Mesodermal cell (in vitro differentiated cells): ENCODE data around the gene COQ4.

Experiments
- H3K27ac ChIP-seq: 2 replicates; pipeline ENCODE4 v1.7.0; 2013; ENCODE audit warnings: mild to moderate bottlenecking, low read depth, low read length, moderate library complexity; ENCODE audit not compliant: severe bottlenecking
- H3K36me3 ChIP-seq: 2 replicates; pipeline ENCODE4 v1.7.1; 2013; ENCODE audit warnings: mild to moderate bottlenecking, low read length, moderate library complexity; ENCODE audit not compliant: control insufficient read depth, insufficient read depth
- H3K4me1 ChIP-seq: one replicate; pipeline ENCODE4 v1.7.1; 2013; ENCODE audit warnings: mild to moderate bottlenecking, low read length; ENCODE audit not compliant: insufficient read depth, control insufficient read depth, poor library complexity, severe bottlenecking
- H3K4me3 ChIP-seq: 2 replicates; pipeline ENCODE4 v1.7.0; 2013; ENCODE audit warnings: low read length, control low read depth, mild to moderate bottlenecking; ENCODE audit not compliant: insufficient read depth, poor library complexity, severe bottlenecking; ENCODE audit errors: extremely low read depth
- H3K9me3 ChIP-seq: 2 replicates; pipeline ENCODE4 v1.7.1; 2013; ENCODE audit warnings: mild to moderate bottlenecking, low read length, moderate library complexity; ENCODE audit not compliant: control insufficient read depth
- WGBS, 2 experiments: methylation state at CpG; one replicate each; pipeline ENCODE4 v1.1.5; 2013; ENCODE audit warnings: missing lambda C conversion rate in 2 of 2; ENCODE audit not compliant: insufficient coverage in 2 of 2; 5-methylcytosine and 5-hydroxymethylcytosine counted together

The COQ4 gene

GRCh38 chr9:128285033-128285784 is 37.4 kb upstream of the COQ4 start:
- Histone ChIP-seq H3K36me3 (peaks cover 32% of the 10 kb centered on the region), H3K4me3 (no peak overlapping the region), H3K9me3 (no peaks in the 10 kb centered on the region), H3K27ac (no peak overlapping the region), H3K4me1 (no peaks in the 10 kb centered on the region)
- whole genome bisulfite sequencing, 2 experiments = 94 to 95% methylated on average over 12 of the region's 12 CpGs

- WGBS, 2 experiments = 100% methylated on average over 4 of the region's 6 CpGs
- Histone ChIP-seq H3K9me3 (no peaks in the 10 kb centered on the region), H3K4me1 (no peaks in the 10 kb centered on the region), H3K36me3 (peaks cover 32% of the 10 kb centered on the region), H3K4me3 (no peak overlapping the region), H3K27ac (no peak overlapping the region)
Measured at GRCh38 chr9:128286440-128286839, 36.2 kb upstream of the COQ4 start.

GRCh38 chr9:128288273-128289004 is 34.2 kb upstream of the COQ4 start:
- Histone ChIP-seq H3K9me3 (no peaks in the 10 kb centered on the region), H3K36me3 (peaks cover 32% of the 10 kb centered on the region), H3K4me3 (no peak overlapping the region), H3K4me1 (no peaks in the 10 kb centered on the region), H3K27ac (no peak overlapping the region)
- WGBS, 2 experiments = 91 to 98% methylated on average over 4 to 8 of the region's 11 CpGs

- Histone ChIP-seq H3K36me3 (peaks cover 16% of the 10 kb centered on the region), H3K4me3 (no peak overlapping the region), H3K4me1 (no peaks in the 10 kb centered on the region), H3K27ac (no peak overlapping the region), H3K9me3 (no peaks in the 10 kb centered on the region)
- 89% methylated on average over 2 of the region's 3 CpGs; no CpG with 5 or more reads in 1 of the 2 experiments for WGBS, 2 experiments
Measured at GRCh38 chr9:128292009-128292408, 30.6 kb upstream of the COQ4 start.

- no peaks in the 10 kb centered on the region for H3K9me3 ChIP-seq
- H3K4me3 ChIP-seq = no peak overlapping the region
- 83 to 100% methylated on average over 3 to 4 of the region's 4 CpGs for WGBS, 2 experiments
- H3K36me3 ChIP-seq = peaks cover 11% of the 10 kb centered on the region
- no peak overlapping the region for H3K27ac ChIP-seq
- no peaks in the 10 kb centered on the region for H3K4me1 ChIP-seq
Measured at GRCh38 chr9:128293091-128293490, 29.5 kb upstream of the COQ4 start.

GRCh38 chr9:128294142-128294541 is 28.5 kb upstream of the COQ4 start:
- H3K36me3 ChIP-seq = peaks cover under 1% of the 10 kb centered on the region
- WGBS, 2 experiments = 86 to 95% methylated on average over 2 to 4 of the region's 4 CpGs
- H3K27ac ChIP-seq = no peak overlapping the region
- H3K4me1 ChIP-seq = no peaks in the 10 kb centered on the region
- H3K9me3 ChIP-seq = no peaks in the 10 kb centered on the region
- H3K4me3 ChIP-seq = no peak overlapping the region

GRCh38 chr9:128296340-128297220 is 26.1 kb upstream of the COQ4 start:
- Histone ChIP-seq H3K27ac (no peak overlapping the region), H3K9me3 (no peaks in the 10 kb centered on the region), H3K4me1 (no peaks in the 10 kb centered on the region), H3K36me3 (no peaks in the 10 kb centered on the region), H3K4me3 (no peak overlapping the region)
- 84 to 98% methylated on average over 9 to 13 of the region's 16 CpGs for WGBS, 2 experiments

- Histone ChIP-seq H3K27ac (no peak overlapping the region), H3K4me3 (no peak overlapping the region), H3K36me3 (no peaks in the 10 kb centered on the region), H3K4me1 (no peaks in the 10 kb centered on the region), H3K9me3 (no peaks in the 10 kb centered on the region)
- 78 to 100% methylated on average over 2 of the region's 2 CpGs for WGBS, 2 experiments
Measured at GRCh38 chr9:128297221-128297773, 25.3 kb upstream of the COQ4 start.

- Histone ChIP-seq H3K4me1 (no peaks in the 10 kb centered on the region), H3K9me3 (no peaks in the 10 kb centered on the region), H3K36me3 (no peaks in the 10 kb centered on the region), H3K27ac (no peak overlapping the region), H3K4me3 (no peak overlapping the region)
- 93 to 94% methylated on average over 17 to 18 of the region's 20 CpGs for WGBS, 2 experiments
Measured at GRCh38 chr9:128298535-128299482, 23.8 kb upstream of the COQ4 start.
